Cardiac fibroblast (primary cell): Measurements from ENCODE around the gene AKIRIN2.

Source experiments
- DNase-seq, 2 donors: peaks; one replicate each; pipeline versions ENCODE4 v3.0.0 to v3.0.0-alpha.2; 2010; ENCODE audit warnings: low read depth in 2 of 2
- H3K4me3 ChIP-seq, 2 donors: replicated peaks in 1 of 2; 1 replicate in 1 of 2; 2 replicates in 1 of 2; pipeline ENCODE4 v1.5.1; 2011; ENCODE audit warnings: low read depth in 2 of 2, low read length in 2 of 2, mild to moderate bottlenecking in 2 of 2, moderate library complexity in 1 of 2
- TF ChIP-seq, protein P1 (sequence below): IDR thresholded peaks from one replicate; pipeline ENCODE4 v1.5.1; 2011; ENCODE audit warnings: low read depth, mild to moderate bottlenecking, low read length, inconsistent platforms

Gene AKIRIN2

DNA sequence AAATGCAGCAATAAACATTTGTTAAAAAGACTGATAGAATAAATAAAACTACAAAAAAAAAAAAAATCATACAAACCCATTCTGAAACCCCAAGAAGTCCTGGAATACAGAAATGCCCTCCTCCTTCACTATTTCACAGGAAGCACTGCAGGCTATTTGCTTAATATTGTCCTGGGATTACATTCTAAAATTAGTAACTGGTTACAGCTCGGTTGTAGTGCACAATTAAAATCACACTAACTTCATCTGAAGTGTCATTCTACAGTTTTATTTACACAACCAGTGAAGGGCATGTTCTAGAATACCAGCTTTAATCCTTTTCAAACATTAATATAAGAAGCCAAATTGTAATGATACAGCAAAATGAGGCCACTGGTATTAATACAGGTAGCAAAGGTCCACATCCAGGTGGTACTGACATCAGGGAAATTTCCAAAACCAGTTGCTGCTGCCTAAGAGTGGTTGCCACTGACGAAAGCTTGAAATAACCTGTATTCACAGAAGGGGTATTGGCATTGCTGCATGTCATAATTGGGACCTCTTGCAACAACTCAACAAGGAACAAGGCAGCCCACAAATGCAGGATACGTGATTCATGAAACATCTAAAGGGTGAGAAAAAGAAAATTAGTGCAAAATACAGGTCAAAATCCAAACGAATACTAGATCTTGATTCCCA, 26.9 kb downstream of the AKIRIN2 start:
- TF ChIP-seq, protein P1, sequence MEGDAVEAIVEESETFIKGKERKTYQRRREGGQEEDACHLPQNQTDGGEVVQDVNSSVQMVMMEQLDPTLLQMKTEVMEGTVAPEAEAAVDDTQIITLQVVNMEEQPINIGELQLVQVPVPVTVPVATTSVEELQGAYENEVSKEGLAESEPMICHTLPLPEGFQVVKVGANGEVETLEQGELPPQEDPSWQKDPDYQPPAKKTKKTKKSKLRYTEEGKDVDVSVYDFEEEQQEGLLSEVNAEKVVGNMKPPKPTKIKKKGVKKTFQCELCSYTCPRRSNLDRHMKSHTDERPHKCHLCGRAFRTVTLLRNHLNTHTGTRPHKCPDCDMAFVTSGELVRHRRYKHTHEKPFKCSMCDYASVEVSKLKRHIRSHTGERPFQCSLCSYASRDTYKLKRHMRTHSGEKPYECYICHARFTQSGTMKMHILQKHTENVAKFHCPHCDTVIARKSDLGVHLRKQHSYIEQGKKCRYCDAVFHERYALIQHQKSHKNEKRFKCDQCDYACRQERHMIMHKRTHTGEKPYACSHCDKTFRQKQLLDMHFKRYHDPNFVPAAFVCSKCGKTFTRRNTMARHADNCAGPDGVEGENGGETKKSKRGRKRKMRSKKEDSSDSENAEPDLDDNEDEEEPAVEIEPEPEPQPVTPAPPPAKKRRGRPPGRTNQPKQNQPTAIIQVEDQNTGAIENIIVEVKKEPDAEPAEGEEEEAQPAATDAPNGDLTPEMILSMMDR = no peak
- DNase-seq = no peak

DNA sequence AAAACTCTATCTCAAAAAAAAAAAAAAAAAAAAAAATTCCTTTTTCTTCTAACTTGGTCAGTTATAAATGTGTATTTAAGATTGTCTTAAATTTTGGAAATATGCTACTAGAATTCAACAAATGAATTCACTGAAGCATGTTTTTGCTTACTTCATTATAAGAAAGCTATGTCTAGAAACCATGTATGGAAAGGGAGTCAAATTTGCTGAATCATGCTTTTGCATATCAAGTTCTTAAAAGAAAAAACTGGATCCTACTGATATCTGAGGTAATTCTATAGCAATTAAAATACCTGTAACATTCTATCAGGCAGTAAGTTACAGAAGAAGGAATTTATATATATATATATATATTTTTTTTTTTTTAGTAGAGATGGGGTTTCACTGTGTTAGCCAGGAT, 27.7 kb downstream of the AKIRIN2 start:
- TF ChIP-seq, protein P1 = no peak
- no peak overlapping the region for H3K4me3 ChIP-seq
- DNase-seq = no peak

More for the DNA sequence above, 26.9 kb downstream of the AKIRIN2 start:
- H3K4me3 ChIP-seq = no peak overlapping the region

DNA sequence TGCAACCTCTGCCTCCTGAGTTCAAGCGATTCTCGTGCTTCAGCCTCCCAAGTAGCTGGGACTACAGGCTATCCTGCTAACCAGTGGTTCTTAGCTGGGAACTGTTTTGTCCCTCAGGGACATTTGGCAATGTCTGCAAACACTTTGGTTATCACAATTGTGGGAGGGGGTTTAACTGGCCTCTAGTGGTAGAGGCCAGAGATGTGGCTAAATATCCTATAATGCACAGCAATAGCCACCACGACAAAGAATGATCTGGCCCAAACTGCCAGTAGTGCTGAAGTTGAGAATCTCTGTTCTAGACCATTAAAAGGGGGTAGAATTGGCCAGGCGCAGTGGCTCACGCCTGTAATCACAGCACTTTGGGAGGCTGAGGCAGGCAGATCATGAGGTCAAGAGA, 28.8 kb downstream of the AKIRIN2 start:
- DNase-seq = no peak
- TF ChIP-seq, protein P1 = no peak
- H3K4me3 ChIP-seq = no peak overlapping the region

DNA sequence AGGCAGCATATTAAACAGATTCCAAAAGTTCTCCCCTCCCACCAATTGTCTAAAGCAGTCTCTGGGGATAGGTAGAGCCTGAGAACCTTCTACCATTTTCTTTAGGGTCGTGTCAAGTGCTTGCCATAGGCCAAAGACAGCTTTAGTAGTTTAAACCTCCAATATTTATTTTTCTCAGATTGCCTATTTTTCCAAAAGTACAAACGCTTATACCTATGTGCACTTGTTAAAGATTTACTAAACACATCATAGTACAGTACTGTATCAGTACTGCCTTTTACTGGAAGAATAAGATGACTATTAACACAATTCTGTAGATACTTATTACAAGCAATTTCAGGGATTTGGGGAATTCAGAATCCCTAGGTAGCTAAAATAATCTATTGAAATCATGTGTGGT, 29.4 kb downstream of the AKIRIN2 start:
- DNase-seq = no peak
- H3K4me3 ChIP-seq = no peak overlapping the region
- TF ChIP-seq, protein P1 = no peak

DNA sequence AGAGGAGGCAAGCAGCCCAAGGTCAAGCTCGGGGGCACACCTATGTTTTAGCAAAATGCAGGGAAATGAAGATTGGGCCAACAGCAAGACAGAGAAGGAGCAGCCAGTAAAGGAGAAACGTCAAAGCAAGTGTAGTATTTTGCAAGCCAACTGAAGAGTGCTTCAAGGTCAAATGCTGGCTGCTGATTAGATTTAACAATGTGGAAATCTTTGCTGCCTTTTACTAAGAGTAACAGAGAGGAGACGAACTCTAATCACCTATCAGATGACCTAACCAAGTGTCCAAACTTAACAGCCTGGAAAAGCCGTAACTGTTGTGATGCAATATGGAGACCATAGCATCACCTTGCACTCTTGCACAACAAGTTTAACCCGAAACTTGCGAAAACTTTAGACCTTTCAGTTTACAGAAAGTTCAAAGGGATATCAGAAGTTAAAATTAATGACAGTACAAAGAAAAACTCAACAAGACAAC, 30.4 kb downstream of the AKIRIN2 start:
- DNase-seq = no peak
- TF ChIP-seq, protein P1 = no peak
- H3K4me3 ChIP-seq = no peak overlapping the region

DNA sequence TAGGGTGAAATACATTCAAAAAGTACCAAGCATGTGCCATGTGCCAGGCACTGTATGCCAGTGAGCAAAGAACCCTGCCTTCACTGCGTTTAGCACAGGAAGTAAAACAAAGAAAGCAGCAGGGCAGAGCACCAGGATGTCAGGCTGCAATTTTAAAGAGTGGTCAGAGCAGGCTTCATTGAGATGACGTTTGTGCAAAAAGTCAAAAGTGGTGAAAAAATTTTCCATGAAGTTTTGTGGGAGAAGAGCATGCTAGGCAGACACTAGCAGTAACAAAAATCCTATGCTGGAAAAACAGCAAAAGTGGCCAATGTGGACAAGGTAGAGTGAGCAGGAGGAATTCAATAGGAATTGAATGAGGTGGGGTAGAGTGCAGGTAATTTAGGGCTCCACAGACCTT, 31.3 kb downstream of the AKIRIN2 start:
- TF ChIP-seq, protein P1 = no peak
- DNase-seq = no peak
- no peak overlapping the region for H3K4me3 ChIP-seq

DNA sequence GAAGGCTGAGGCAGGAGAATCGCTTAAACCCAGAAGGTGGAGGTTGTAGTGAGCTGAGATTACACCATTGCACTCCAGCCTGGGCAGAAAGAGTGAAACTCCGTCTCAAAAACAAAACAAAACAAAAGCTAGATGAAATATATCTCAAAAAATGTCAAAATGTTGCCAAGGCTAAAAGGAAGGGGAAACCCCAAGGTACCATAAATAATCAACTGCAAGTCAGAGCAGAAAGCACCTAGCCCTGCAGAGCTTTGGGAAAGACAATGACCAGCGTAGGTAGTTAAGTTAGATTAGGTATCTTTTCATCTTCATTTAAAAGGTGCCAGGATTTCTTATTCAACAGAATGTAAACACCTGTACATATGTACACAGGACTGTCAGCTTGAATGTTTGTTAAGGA, 33.0 kb downstream of the AKIRIN2 start:
- DNase-seq = no peak
- H3K4me3 ChIP-seq = no peak overlapping the region
- TF ChIP-seq, protein P1 = no peak
